ENCODE measurements around the gene CNNM2. TPM values are rescaled to one million over a fixed set of nuclear protein-coding genes. Genes with fewer than 3 reads are reported as not detected.
A peak's percentile ranks its signal among the peaks of the same experiment; 100 is the strongest.

Gene CNNM2
- total RNA-seq, 2 experiments from 2014 or later: 3.9 to 4.3 TPM

DNA sequence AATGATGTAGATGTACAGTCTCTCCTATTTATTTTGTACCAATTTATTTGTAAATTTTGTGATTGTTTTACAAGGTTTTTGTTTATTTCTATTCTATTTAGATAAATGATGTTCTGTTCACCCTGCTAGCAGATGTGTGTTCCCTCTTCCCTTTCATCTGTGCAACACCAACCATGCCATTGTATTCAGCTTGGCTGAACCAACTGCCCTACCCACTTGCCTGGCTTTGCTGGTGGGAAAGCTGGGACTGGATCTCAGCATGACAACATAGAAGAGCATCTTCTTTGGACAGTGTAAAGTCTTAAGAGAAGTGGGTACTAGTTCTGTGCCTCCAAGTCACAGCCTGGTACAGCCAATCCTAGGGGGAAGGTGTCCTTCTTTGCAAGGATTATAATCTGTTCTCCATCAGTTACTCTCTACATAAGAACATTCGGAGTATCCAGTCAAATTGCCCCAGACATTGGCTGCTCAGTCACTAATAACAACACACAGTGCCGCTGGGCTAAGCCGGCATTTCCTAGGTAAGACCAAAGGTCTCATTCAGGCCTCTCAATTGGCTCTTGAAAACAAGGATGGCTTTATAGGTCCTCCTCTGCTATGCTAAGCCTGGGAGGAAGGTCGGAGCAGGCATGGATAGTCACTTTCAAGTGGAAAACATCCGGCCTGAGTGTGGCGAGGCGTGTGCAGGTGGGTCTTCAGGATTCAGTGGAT lies 165.3 kb downstream of the CNNM2 start:
- intact Hi-C loops (cut with micrococcal nuclease): no loop called here
- DNase-seq: no peak
- Mint-ChIP-seq H3K27ac (no peak overlapping the region), H3K4me1 (ENCODE audit: low read depth) (no peaks in the 10 kb centered on the region), H3K4me3 (no peak overlapping the region), H3K9me3 (no peaks in the 10 kb centered on the region), H3K27me3 (ENCODE audit: low read depth) (no peaks in the 10 kb centered on the region), H3K36me3 (ENCODE audit: low read depth) (no peaks in the 10 kb centered on the region)
- CTCF ChIA-PET: no interaction called here

DNA sequence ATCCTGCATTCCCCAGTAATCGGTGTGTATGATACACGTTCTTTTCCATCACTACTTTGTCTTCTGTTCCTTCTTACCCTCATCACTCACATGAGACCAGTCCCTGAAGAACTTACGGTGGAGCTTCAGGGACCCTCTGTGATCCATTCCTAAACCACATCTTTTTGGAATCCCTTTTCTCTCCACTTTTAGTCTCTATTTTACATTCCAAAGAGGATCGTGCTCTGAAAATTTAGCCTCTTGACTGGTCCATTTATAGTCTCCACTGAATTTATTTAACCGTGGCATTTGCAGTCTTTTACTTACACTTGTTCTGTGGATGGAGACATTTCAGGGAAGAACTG lies 165.9 kb downstream of the CNNM2 start:
- DNase-seq: no peak
- H3K27me3 Mint-ChIP-seq (ENCODE audit: low read depth): no peaks in the 10 kb centered on the region
- H3K4me1 Mint-ChIP-seq (ENCODE audit: low read depth): no peaks in the 10 kb centered on the region
- intact Hi-C loops (cut with micrococcal nuclease): no loop called here
- no peak overlapping the region for H3K4me3 Mint-ChIP-seq
- no peaks in the 10 kb centered on the region for H3K9me3 Mint-ChIP-seq
- CTCF ChIA-PET: no interaction called here
- no peak overlapping the region for H3K27ac Mint-ChIP-seq
- no peaks in the 10 kb centered on the region for H3K36me3 Mint-ChIP-seq (ENCODE audit: low read depth)

- CTCF ChIA-PET: interaction anchor here (1.9 kb wide), 1 partner anchor 158 kb away, joined by 6 read pairs; no protein-coding TSS in a partner anchor
- intact Hi-C loops (cut with micrococcal nuclease): no loop called here
These were observed 168.2 kb downstream of the CNNM2 start for GRCh38 chr10:103086261-103086660.

DNA sequence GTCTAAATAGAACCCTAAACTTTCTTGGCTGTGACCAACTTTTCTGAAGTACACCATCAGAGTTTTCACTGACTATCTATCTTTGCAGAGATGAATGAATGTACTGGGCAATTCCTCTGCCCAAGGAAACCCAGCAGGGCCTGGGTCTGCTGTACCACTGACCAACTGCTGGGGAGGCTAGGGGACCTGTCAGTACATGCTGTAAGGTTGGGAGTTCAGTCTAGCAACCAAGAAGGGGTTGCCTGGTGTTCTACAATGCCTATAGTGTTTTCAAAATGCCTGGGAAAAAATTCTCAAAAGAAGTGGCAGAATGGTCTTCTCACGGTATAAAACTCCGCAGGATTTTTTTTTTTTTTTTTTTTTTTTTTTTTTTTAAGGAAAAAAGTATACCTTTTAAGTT lies 168.7 kb downstream of the CNNM2 start:
- CTCF ChIA-PET: interaction anchor here (0.6 to 1.9 kb wide), 2 partner anchors 153 to 157 kb away, joined by 3 to 6 read pairs; no protein-coding TSS in a partner anchor
- Mint-ChIP-seq H3K9me3 (no peaks in the 10 kb centered on the region), H3K4me3 (no peak overlapping the region), H3K27me3 (ENCODE audit: low read depth) (no peaks in the 10 kb centered on the region), H3K27ac (no peak overlapping the region), H3K36me3 (ENCODE audit: low read depth) (peaks cover 11% of the 10 kb centered on the region), H3K4me1 (ENCODE audit: low read depth) (no peaks in the 10 kb centered on the region)
- no peak for DNase-seq
- intact Hi-C loops (cut with micrococcal nuclease): no loop called here

More at GRCh38 chr10:103086261-103086660, 168.2 kb downstream of the CNNM2 start:
- Mint-ChIP-seq H3K36me3 (ENCODE audit: low read depth) (peaks cover 11% of the 10 kb centered on the region), H3K27me3 (ENCODE audit: low read depth) (no peaks in the 10 kb centered on the region), H3K9me3 (no peaks in the 10 kb centered on the region), H3K27ac (no peak overlapping the region), H3K4me1 (ENCODE audit: low read depth) (no peaks in the 10 kb centered on the region), H3K4me3 (no peak overlapping the region)
- no peak for DNase-seq

DNA sequence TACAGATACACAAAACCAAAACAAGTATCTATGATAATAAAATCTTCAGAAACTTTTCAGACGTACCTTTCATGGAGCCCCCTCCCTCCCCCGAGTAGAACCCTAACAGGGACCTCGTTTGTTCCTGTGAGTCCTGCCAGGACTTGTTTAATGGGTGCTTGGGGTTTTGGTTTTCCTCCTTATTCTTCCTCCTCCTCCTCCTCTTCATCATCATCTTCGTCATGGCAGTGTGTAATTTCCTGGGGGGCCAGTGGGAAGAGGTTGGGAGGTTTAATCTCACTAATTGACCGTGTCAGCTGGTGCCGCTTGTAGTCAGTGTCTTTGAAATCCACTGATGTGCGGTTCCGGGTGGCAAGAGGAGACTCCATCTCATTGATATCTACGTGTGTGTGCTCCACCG lies 171.4 kb downstream of the CNNM2 start:
- Mint-ChIP-seq H3K27ac (peak overlapping the region; percentile 12), H3K36me3 (ENCODE audit: low read depth) (peaks cover 23% of the 10 kb centered on the region), H3K4me3 (no peak overlapping the region), H3K9me3 (no peaks in the 10 kb centered on the region), H3K4me1 (ENCODE audit: low read depth) (no peaks in the 10 kb centered on the region), H3K27me3 (ENCODE audit: low read depth) (no peaks in the 10 kb centered on the region)
- CTCF ChIA-PET: no interaction called here
- no peak for DNase-seq
- intact Hi-C loops (cut with micrococcal nuclease): no loop called here

- intact Hi-C loops (cut with micrococcal nuclease): loop anchor here (5.0 kb wide), 1 partner anchor 151 kb away; no protein-coding TSS in a partner anchor
- CTCF ChIA-PET: interaction anchor here (1.1 to 1.9 kb wide), 3 partner anchors 10 to 155 kb away, joined by 3 to 4 read pairs (median 3); partner anchors contain the start of gene RPEL1
- H3K4me3 Mint-ChIP-seq: no peak overlapping the region
These were observed 172.8 kb downstream of the CNNM2 start for GRCh38 chr10:103090911-103091310.

GRCh38 chr10:103095005-103095404 lies 176.9 kb downstream of the CNNM2 start:
- Mint-ChIP-seq H3K36me3 (ENCODE audit: low read depth) (peaks cover 17% of the 10 kb centered on the region), H3K9me3 (no peaks in the 10 kb centered on the region), H3K4me3 (no peak overlapping the region), H3K27ac (no peak overlapping the region), H3K27me3 (ENCODE audit: low read depth) (no peaks in the 10 kb centered on the region), H3K4me1 (ENCODE audit: low read depth) (peaks cover 5% of the 10 kb centered on the region)
- intact Hi-C loops (cut with micrococcal nuclease): no loop called here
- DNase-seq: no peak
- CTCF ChIA-PET: interaction anchor here (0.6 kb wide), 1 partner anchor 150 kb away, joined by 3 read pairs; no protein-coding TSS in a partner anchor

More at GRCh38 chr10:103090911-103091310, 172.8 kb downstream of the CNNM2 start:
- no peaks in the 10 kb centered on the region for H3K27me3 Mint-ChIP-seq (ENCODE audit: low read depth)
- no peaks in the 10 kb centered on the region for H3K9me3 Mint-ChIP-seq
- peaks cover 23% of the 10 kb centered on the region for H3K36me3 Mint-ChIP-seq (ENCODE audit: low read depth)
- H3K27ac Mint-ChIP-seq: no peak overlapping the region
- no peaks in the 10 kb centered on the region for H3K4me1 Mint-ChIP-seq (ENCODE audit: low read depth)
- DNase-seq: no peak

GRCh38 chr10:103096130-103096529 lies 178.0 kb downstream of the CNNM2 start:
- H3K27me3 Mint-ChIP-seq (ENCODE audit: low read depth): no peaks in the 10 kb centered on the region
- H3K36me3 Mint-ChIP-seq (ENCODE audit: low read depth): peaks cover 15% of the 10 kb centered on the region
- no peak overlapping the region for H3K27ac Mint-ChIP-seq
- intact Hi-C loops (cut with micrococcal nuclease): no loop called here
- CTCF ChIA-PET: no interaction called here
- H3K4me3 Mint-ChIP-seq: no peak overlapping the region
- no peak for DNase-seq
- peaks cover 5% of the 10 kb centered on the region for H3K4me1 Mint-ChIP-seq (ENCODE audit: low read depth)
- no peaks in the 10 kb centered on the region for H3K9me3 Mint-ChIP-seq

- intact Hi-C loops (cut with micrococcal nuclease): no loop called here
- CTCF ChIA-PET: interaction anchor here (1.4 to 1.9 kb wide), 3 partner anchors 13 to 146 kb away, joined by 3 to 5 read pairs (median 4); no protein-coding TSS in a partner anchor
- no peaks in the 10 kb centered on the region for H3K9me3 Mint-ChIP-seq
- H3K27me3 Mint-ChIP-seq (ENCODE audit: low read depth): no peaks in the 10 kb centered on the region
- peaks cover 9% of the 10 kb centered on the region for H3K36me3 Mint-ChIP-seq (ENCODE audit: low read depth)
- H3K4me1 Mint-ChIP-seq (ENCODE audit: low read depth): peaks cover 5% of the 10 kb centered on the region
- H3K4me3 Mint-ChIP-seq: no peak overlapping the region
- H3K27ac Mint-ChIP-seq: no peak overlapping the region
- no peak for DNase-seq
These were observed 180.1 kb downstream of the CNNM2 start for GRCh38 chr10:103098240-103098639.

- Mint-ChIP-seq H3K27me3 (ENCODE audit: low read depth) (no peaks in the 10 kb centered on the region), H3K4me1 (ENCODE audit: low read depth) (peaks cover 5% of the 10 kb centered on the region), H3K36me3 (ENCODE audit: low read depth) (peaks cover 3% of the 10 kb centered on the region), H3K27ac (no peak overlapping the region), H3K9me3 (no peaks in the 10 kb centered on the region), H3K4me3 (no peak overlapping the region)
- intact Hi-C loops (cut with micrococcal nuclease): no loop called here
- CTCF ChIA-PET: interaction anchor here (0.6 to 2.1 kb wide), 3 partner anchors 10 to 335 kb away, joined by 3 to 5 read pairs (median 3); no protein-coding TSS in a partner anchor
- DNase-seq: no peak
These were observed 182.5 kb downstream of the CNNM2 start for GRCh38 chr10:103100620-103101019.

DNA sequence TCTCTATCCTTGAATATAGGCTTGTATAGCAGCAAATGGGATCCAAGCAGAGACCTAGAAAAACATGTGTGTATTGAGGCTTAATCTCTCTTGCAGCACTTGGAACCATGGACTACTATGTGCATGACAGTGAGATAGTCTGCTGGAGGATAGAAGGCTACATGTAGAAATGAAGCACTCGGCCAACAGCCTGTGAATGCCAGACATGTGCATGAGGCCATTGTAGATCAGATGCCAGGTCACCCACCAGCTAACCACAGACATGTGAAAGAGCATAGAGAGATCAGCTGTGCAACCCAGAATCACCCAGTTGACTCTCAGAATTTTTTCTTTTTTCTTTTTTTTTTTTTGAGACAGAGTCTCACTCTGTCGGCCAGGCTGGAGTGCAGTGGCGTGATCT lies 184.1 kb downstream of the CNNM2 start:
- DNase-seq: no peak
- intact Hi-C loops (cut with micrococcal nuclease): no loop called here
- H3K9me3 Mint-ChIP-seq: no peaks in the 10 kb centered on the region
- H3K27ac Mint-ChIP-seq: no peak overlapping the region
- no peaks in the 10 kb centered on the region for H3K4me1 Mint-ChIP-seq (ENCODE audit: low read depth)
- peaks cover 2% of the 10 kb centered on the region for H3K36me3 Mint-ChIP-seq (ENCODE audit: low read depth)
- CTCF ChIA-PET: interaction anchor here (0.6 to 2.1 kb wide), 2 partner anchors 112 to 142 kb away, joined by 3 to 5 read pairs; no protein-coding TSS in a partner anchor
- H3K4me3 Mint-ChIP-seq: no peak overlapping the region
- no peaks in the 10 kb centered on the region for H3K27me3 Mint-ChIP-seq (ENCODE audit: low read depth)

- H3K27me3 Mint-ChIP-seq (ENCODE audit: low read depth): no peaks in the 10 kb centered on the region
- CTCF ChIA-PET: no interaction called here
- H3K4me1 Mint-ChIP-seq (ENCODE audit: low read depth): no peaks in the 10 kb centered on the region
- H3K27ac Mint-ChIP-seq: no peak overlapping the region
- intact Hi-C loops (cut with micrococcal nuclease): no loop called here
- peaks cover 1% of the 10 kb centered on the region for H3K36me3 Mint-ChIP-seq (ENCODE audit: low read depth)
- H3K4me3 Mint-ChIP-seq: no peak overlapping the region
- DNase-seq: no peak
- no peaks in the 10 kb centered on the region for H3K9me3 Mint-ChIP-seq
These were observed 185.9 kb downstream of the CNNM2 start for GRCh38 chr10:103103989-103104388.

GRCh38 chr10:103104721-103105120 lies 186.6 kb downstream of the CNNM2 start:
- no peak overlapping the region for H3K27ac Mint-ChIP-seq
- no peaks in the 10 kb centered on the region for H3K9me3 Mint-ChIP-seq
- intact Hi-C loops (cut with micrococcal nuclease): no loop called here
- H3K4me3 Mint-ChIP-seq: no peak overlapping the region
- peaks cover 1% of the 10 kb centered on the region for H3K36me3 Mint-ChIP-seq (ENCODE audit: low read depth)
- no peaks in the 10 kb centered on the region for H3K27me3 Mint-ChIP-seq (ENCODE audit: low read depth)
- no peak for DNase-seq
- no peaks in the 10 kb centered on the region for H3K4me1 Mint-ChIP-seq (ENCODE audit: low read depth)
- CTCF ChIA-PET: interaction anchor here (0.5 kb wide), 1 partner anchor 249 kb away, joined by 4 read pairs; no protein-coding TSS in a partner anchor

Data from activated naive CD4-positive, alpha-beta T cell treated with anti-CD3 and anti-CD28 coated beads for 36 hours (primary cell).